ENCODE data around the gene AMDHD2. TPM values are rescaled to one million over a fixed set of nuclear protein-coding genes. Genes with fewer than 3 reads are reported as not detected.

The AMDHD2 gene
- total and polyA plus RNA-seq, 7 donors = 21.0 to 39.4 (median 24.3) TPM

- peak; percentile 74 for DNase-seq
- peak overlapping the region; percentile 51 to 73 (median 66) for H3K4me3 ChIP-seq
- intact Hi-C loops (cut with DNase I) = no loop called here
- peak overlapping the region; percentile 83 to 98 (median 94) for H3K27ac ChIP-seq
- no peak for TF ChIP-seq POLR2AphosphoS5 (IDR thresholded peaks at IDR 0.05)
- TF ChIP-seq, protein P1, sequence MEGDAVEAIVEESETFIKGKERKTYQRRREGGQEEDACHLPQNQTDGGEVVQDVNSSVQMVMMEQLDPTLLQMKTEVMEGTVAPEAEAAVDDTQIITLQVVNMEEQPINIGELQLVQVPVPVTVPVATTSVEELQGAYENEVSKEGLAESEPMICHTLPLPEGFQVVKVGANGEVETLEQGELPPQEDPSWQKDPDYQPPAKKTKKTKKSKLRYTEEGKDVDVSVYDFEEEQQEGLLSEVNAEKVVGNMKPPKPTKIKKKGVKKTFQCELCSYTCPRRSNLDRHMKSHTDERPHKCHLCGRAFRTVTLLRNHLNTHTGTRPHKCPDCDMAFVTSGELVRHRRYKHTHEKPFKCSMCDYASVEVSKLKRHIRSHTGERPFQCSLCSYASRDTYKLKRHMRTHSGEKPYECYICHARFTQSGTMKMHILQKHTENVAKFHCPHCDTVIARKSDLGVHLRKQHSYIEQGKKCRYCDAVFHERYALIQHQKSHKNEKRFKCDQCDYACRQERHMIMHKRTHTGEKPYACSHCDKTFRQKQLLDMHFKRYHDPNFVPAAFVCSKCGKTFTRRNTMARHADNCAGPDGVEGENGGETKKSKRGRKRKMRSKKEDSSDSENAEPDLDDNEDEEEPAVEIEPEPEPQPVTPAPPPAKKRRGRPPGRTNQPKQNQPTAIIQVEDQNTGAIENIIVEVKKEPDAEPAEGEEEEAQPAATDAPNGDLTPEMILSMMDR (IDR thresholded peaks at IDR 0.05) = no peak
- no peak for TF ChIP-seq EP300 (IDR thresholded peaks at IDR 0.05)
- no peak for TF ChIP-seq POLR2A (IDR thresholded peaks at IDR 0.05)
- WGBS, 2 donors = 19 to 22% methylated on average over 41 of the region's 41 CpGs
- H3K9me3 ChIP-seq = no peaks in the 10 kb centered on the region
- H3K4me1 ChIP-seq = peaks cover 0 to 50% (median 49%) of the 10 kb centered on the region in 4 donors
- no peaks in the 10 kb centered on the region for H3K27me3 ChIP-seq
- H3K36me3 ChIP-seq = peaks cover 0 to 34% (median 18%) of the 10 kb centered on the region in 4 donors
Measured at GRCh38 chr16:2520784-2521531, 787 bp downstream of the AMDHD2 start.

GRCh38 chr16:2523801-2524231 lies 3.6 kb downstream of the AMDHD2 start:
- no peak for DNase-seq
- Histone ChIP-seq H3K27me3 (no peaks in the 10 kb centered on the region), H3K9me3 (no peaks in the 10 kb centered on the region), H3K4me3 (no peak overlapping the region), H3K4me1 (peaks cover 0 to 22% (median 20%) of the 10 kb centered on the region in 4 donors), H3K36me3 (peaks cover 0 to 62% (median 34%) of the 10 kb centered on the region in 4 donors), H3K27ac (no peak overlapping the region)
- TF ChIP-seq, protein P1 (IDR thresholded peaks at IDR 0.05) = no peak
- TF ChIP-seq EP300 (IDR thresholded peaks at IDR 0.05) = no peak
- 41 to 81% methylated on average over 6 of the region's 6 CpGs for WGBS, 2 donors
- intact Hi-C loops (cut with DNase I) = no loop called here

- DNase-seq = no peak
- H3K4me1 ChIP-seq = peaks cover 0 to 15% (median 14%) of the 10 kb centered on the region in 4 donors
- 34 to 75% methylated on average over 9 of the region's 9 CpGs for WGBS, 2 donors
- H3K27me3 ChIP-seq = no peaks in the 10 kb centered on the region
- intact Hi-C loops (cut with DNase I) = no loop called here
- no peaks in the 10 kb centered on the region for H3K9me3 ChIP-seq
- no peak for TF ChIP-seq POLR2A (IDR thresholded peaks at IDR 0.05)
- TF ChIP-seq EP300 (IDR thresholded peaks at IDR 0.05) = no peak
- TF ChIP-seq, protein P1 (IDR thresholded peaks at IDR 0.05) = no peak
- TF ChIP-seq POLR2AphosphoS5 (IDR thresholded peaks at IDR 0.05) = no peak
- H3K36me3 ChIP-seq = peaks cover 0 to 69% (median 38%) of the 10 kb centered on the region in 4 donors
- H3K4me3 ChIP-seq = no peak overlapping the region
- H3K27ac ChIP-seq = no peak overlapping the region
Measured at GRCh38 chr16:2524339-2524938, 4.3 kb downstream of the AMDHD2 start.

DNA sequence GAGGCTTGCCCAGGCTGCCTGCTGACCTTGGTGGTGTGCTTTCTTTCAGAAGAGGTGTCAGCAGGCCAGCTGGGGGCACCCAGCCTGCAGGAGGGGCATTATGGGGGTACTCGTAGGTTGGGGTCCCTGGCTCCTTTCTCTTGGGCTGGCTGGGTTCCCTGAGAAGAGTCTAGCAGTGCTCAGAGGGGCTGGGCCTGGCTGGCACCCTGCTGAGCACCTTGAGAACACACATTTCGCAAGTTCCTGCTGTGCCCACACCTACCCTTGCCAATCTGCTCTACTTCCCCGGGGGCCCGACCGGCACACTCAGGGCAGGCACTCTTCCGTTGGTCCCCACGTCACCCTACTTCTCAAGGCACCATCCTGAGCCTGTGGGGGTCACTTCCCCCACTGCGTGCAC lies 6.0 kb downstream of the AMDHD2 start:
- DNase-seq = no peak
- H3K27ac ChIP-seq = no peak overlapping the region
- no peak overlapping the region for H3K4me3 ChIP-seq
- TF ChIP-seq EP300 (IDR thresholded peaks at IDR 0.05) = no peak
- no peak for TF ChIP-seq POLR2AphosphoS5 (IDR thresholded peaks at IDR 0.05)
- no peak for TF ChIP-seq POLR2A (IDR thresholded peaks at IDR 0.05)
- TF ChIP-seq, protein P1 (IDR thresholded peaks at IDR 0.05) = no peak
- intact Hi-C loops (cut with DNase I) = no loop called here
- no peaks in the 10 kb centered on the region for H3K27me3 ChIP-seq
- H3K4me1 ChIP-seq = peaks cover 0 to 9% (median 6%) of the 10 kb centered on the region in 4 donors
- no peaks in the 10 kb centered on the region for H3K9me3 ChIP-seq
- peaks cover 0 to 71% (median 39%) of the 10 kb centered on the region in 4 donors for H3K36me3 ChIP-seq
- 86 to 89% methylated on average over 8 of the region's 8 CpGs for WGBS, 2 donors

Measured in sigmoid colon (tissue), 7 donors.